ENCODE results near the gene UCHL5. TPM values are rescaled to one million over a fixed set of nuclear protein-coding genes. Genes with fewer than 3 reads are reported as not detected.
A peak's percentile ranks its signal among the peaks of the same experiment; 100 is the strongest.

The UCHL5 gene
- total and polyA plus RNA-seq, 2 of the 13 experiments (the other 11 are each of a cell fraction or from before 2014, with no cell fraction given), result 18.2 to 44.1 TPM

DNA sequence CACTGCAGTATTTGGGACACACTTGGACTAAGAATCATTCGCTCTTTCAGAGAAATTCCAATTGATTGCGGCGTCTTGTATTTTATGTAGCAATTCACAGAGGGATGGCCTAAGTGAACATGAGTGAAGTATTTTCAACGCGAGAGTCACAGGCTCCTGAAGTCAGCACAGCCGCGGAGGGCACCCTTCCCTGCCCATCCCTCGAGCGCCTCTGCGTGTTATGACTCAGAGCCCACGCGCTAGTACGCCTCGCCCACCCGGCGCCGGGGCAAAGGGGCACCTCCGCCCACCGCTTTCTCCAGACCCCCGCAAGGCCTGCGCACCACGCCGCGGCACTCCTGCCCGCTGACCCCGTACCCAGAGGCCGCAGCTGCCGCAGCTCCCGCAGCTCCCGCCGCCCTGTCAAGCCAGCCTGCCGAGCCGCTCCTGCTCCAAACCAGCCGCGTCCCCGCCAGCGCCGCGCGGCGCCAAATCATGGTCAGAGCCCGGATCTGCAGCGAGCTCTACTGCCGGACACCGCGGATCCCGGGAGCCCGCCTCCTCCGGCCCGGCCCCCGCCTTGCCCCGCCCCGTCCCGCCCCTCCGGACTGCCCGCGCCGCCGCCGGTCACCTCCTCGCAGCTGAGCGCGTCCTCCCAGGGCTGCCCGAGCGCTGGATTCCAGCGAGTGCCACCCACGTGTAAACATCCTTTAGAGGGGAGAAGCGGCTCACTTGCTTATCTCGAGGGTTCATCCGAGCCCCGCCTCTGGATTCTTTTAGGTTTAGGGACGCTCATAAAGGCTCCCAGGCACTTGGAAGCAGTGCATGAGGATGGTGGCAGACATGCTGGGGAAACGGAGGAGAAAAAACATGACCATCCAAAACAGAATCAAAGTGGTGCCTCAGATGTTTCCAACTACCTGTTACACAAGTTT, 46.0 kb upstream of the UCHL5 start, which contains the start of gene GLRX2 (continued):
- no peak for TF ChIP-seq SNAPC2 (CRISPR knock-in tag; IDR thresholded peaks at IDR 0.05)
- TF ChIP-seq, protein P1, sequence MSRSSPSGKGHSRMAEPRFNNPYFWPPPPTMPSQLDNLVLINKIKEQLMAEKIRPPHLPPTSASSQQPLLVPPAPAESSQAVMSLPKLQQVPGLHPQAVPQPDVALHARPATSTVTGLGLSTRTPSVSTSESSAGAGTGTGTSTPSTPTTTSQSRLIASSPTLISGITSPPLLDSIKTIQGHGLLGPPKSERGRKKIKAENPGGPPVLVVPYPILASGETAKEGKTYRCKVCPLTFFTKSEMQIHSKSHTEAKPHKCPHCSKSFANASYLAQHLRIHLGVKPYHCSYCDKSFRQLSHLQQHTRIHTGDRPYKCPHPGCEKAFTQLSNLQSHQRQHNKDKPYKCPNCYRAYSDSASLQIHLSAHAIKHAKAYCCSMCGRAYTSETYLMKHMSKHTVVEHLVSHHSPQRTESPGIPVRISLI (CRISPR knock-in tag; IDR thresholded peaks at IDR 0.05; ENCODE audit: borderline replicate concordance), result no peak
- TF ChIP-seq, protein P2, sequence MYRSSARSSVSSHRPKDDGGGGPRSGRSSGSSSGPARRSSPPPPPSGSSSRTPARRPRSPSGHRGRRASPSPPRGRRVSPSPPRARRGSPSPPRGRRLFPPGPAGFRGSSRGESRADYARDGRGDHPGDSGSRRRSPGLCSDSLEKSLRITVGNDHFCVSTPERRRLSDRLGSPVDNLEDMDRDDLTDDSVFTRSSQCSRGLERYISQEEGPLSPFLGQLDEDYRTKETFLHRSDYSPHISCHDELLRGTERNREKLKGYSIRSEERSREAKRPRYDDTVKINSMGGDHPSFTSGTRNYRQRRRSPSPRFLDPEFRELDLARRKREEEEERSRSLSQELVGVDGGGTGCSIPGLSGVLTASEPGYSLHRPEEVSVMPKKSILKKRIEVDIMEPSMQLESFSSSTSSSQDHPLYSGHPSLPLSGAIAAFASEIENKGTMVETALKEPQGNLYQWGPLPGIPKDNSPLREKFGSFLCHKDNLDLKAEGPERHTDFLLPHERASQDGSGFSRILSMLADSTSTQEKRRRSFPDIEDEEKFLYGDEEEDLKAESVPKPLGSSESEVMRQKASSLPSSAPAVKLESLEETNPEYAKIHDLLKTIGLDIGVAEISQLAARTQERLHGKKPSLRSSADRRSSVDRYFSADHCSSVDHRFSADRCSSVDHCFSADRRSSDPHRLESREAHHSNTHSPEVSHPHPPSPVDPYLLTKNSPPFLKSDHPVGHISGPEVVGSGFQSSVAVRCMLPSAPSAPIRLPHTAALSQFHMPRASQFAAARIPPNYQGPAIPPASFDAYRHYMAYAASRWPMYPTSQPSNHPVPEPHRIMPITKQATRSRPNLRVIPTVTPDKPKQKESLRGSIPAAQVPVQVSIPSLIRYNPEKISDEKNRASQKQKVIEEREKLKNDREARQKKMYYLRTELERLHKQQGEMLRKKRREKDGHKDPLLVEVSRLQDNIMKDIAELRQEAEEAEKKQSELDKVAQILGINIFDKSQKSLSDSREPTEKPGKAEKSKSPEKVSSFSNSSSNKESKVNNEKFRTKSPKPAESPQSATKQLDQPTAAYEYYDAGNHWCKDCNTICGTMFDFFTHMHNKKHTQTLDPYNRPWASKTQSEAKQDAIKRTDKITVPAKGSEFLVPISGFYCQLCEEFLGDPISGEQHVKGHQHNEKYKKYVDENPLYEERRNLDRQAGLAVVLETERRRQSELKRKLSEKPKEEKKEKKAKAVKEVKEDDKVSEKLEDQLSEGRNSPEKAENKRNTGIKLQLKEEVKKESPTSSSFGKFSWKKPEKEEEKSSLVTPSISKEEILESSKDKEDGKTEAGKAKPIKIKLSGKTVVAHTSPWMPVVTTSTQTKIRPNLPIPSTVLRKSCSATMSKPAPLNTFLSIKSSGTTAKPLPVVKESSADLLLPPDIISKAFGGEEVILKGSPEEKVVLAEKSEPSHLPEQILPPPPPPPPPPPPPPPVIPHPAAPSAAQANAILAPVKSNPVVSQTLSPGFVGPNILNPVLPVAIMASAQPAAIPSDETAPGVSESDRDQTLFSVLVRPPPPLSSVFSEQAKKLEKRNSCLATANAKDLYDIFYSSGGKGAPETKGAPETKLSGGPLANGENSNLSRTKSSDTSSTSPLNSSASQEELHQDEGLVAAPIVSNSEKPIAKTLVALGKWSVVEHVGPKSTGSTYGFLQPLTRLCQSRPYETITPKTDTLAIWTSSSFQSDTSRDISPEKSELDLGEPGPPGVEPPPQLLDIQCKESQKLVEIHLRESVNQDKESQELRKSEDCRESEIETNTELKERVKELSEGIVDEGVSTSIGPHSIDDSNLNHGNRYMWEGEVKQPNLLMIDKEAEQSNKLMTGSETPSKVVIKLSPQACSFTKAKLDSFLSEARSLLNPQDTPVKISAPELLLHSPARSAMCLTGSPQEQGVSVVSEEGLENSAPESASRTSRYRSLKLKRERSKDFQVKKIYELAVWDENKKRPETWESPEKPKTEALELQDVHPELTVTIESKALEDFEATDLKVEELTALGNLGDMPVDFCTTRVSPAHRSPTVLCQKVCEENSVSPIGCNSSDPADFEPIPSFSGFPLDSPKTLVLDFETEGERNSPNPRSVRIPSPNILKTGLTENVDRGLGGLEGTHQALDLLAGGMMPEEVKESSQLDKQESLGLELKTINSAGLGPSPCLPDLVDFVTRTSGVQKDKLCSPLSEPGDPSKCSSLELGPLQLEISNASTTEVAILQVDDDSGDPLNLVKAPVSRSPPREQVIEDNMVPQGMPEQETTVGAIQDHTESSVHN (CRISPR knock-in tag; IDR thresholded peaks at IDR 0.05), result no peak
- no peak for TF ChIP-seq ZNF20 (CRISPR knock-in tag; IDR thresholded peaks at IDR 0.05)
- TF ChIP-seq KDM3A (CRISPR knock-in tag; IDR thresholded peaks at IDR 0.05; ENCODE audit: low read depth), result peak; percentile 70; the same call in 1 of the 2 replicates
- 0 out of 2 replicates have a peak, but pooled peaks have one; percentile 19 for TF ChIP-seq ZKSCAN8 (CRISPR knock-in tag; IDR thresholded peaks at IDR 0.05; ENCODE audit: borderline replicate concordance)
- TF ChIP-seq ZNF616 (CRISPR knock-in tag; IDR thresholded peaks at IDR 0.05; ENCODE audit: low read depth), result 0 out of 2 replicates have a peak, but pooled peaks have one; percentile 62
- 0 out of 2 replicates have a peak, but pooled peaks have one; percentile 35 for TF ChIP-seq ZNF564 (CRISPR knock-in tag; IDR thresholded peaks at IDR 0.05)
- no peak for TF ChIP-seq ONECUT2 (CRISPR knock-in tag; IDR thresholded peaks at IDR 0.05)
- TF ChIP-seq ZNF160 (CRISPR knock-in tag; IDR thresholded peaks at IDR 0.05), result peak; percentile 32; the same call in 1 of the 2 replicates
- TF ChIP-seq RXRB (CRISPR knock-in tag; IDR thresholded peaks at IDR 0.05; ENCODE audit: borderline replicate concordance), result peak; percentile 62; the same call in 1 of the 2 replicates
- TF ChIP-seq CHD2 (IDR thresholded peaks at IDR 0.05; ENCODE audit: low read depth, low read length), result 0 out of 2 replicates have a peak, but pooled peaks have one; percentile 39
- TF ChIP-seq ZNF672 (CRISPR knock-in tag; IDR thresholded peaks at IDR 0.05), result no peak
- TF ChIP-seq KAT7 (CRISPR knock-in tag; IDR thresholded peaks at IDR 0.05; ENCODE audit: borderline replicate concordance), result peak; percentile 90
- TF ChIP-seq ZNF879 (CRISPR knock-in tag; IDR thresholded peaks at IDR 0.05), result 0 out of 2 replicates have a peak, but pooled peaks have one; percentile 45
- peak; percentile 57; the same call in 1 of the 2 replicates for TF ChIP-seq ELF3 (CRISPR knock-in tag; IDR thresholded peaks at IDR 0.05)
- TF ChIP-seq, protein P3, sequence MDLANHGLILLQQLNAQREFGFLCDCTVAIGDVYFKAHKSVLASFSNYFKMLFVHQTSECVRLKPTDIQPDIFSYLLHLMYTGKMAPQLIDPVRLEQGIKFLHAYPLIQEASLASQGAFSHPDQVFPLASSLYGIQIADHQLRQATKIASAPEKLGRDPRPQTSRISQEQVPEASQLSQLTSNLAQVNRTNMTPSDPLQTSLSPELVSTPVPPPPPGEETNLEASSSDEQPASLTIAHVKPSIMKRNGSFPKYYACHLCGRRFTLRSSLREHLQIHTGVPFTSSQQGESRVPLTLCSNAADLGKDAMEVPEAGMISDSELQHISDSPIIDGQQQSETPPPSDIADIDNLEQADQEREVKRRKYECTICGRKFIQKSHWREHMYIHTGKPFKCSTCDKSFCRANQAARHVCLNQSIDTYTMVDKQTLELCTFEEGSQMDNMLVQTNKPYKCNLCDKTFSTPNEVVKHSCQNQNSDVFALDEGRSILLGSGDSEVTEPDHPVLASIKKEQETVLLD (CRISPR knock-in tag; IDR thresholded peaks at IDR 0.05; ENCODE audit: low read depth), result peak; percentile 82
- 0 out of 2 replicates have a peak, but pooled peaks have one; percentile 56 for TF ChIP-seq EEA1 (CRISPR knock-in tag; IDR thresholded peaks at IDR 0.05; ENCODE audit: borderline replicate concordance)

Data from HepG2 (cell line).